CD4-positive, CD25-positive, alpha-beta regulatory T cell (primary cell): ENCODE data around the gene PCDHA7. TPM values are rescaled to one million over a fixed set of nuclear protein-coding genes. Genes with fewer than 3 reads are reported as not detected.
A peak's percentile ranks its signal among the peaks of the same experiment; 100 is the strongest.
"Not testable (repeated sequence)": the region's sequence is repeated elsewhere in the genome, so short reads cannot be mapped to it uniquely, and the experiment has no call there.

ENCODE experiments used
- ATAC-seq, 2 donors: fragments of 150-1000 bp; cut with Tn5 transposase; one replicate each; pipeline ENCODE4 v1.10.0; 2021; ENCODE audit warnings: low read depth in 2 of 2, moderate number of reproducible peaks in 2 of 2, moderate library complexity in 1 of 2
- DNase-seq, 3 donors: peaks; one replicate each; pipeline versions ENCODE4 v3.0.0 to v3.0.0-alpha.2; 2012 to 2022; ENCODE audit warnings: mixed read lengths in 1 of 3
- H3K27ac ChIP-seq: one replicate; pipeline ENCODE4 v1.7.0; 2013; ENCODE audit warnings: mild to moderate bottlenecking, low read length; ENCODE audit not compliant: insufficient read depth, poor library complexity, severe bottlenecking
- H3K27me3 ChIP-seq: one replicate; pipeline ENCODE4 v1.7.0; 2013; ENCODE audit warnings: low read length; ENCODE audit not compliant: control insufficient read depth, insufficient read depth
- H3K36me3 ChIP-seq: one replicate; pipeline ENCODE4 v1.7.0; 2013; ENCODE audit warnings: mild to moderate bottlenecking, low read length, moderate library complexity; ENCODE audit not compliant: control insufficient read depth, insufficient read depth
- H3K4me1 ChIP-seq: 2 replicates; pipeline ENCODE4 v1.7.0; 2013; ENCODE audit warnings: mild to moderate bottlenecking, low read length; ENCODE audit not compliant: insufficient read depth, control insufficient read depth, poor library complexity, severe bottlenecking
- H3K4me3 ChIP-seq: one replicate; pipeline ENCODE4 v1.7.0; 2013; ENCODE audit warnings: low read depth, mild to moderate bottlenecking, low read length, moderate library complexity
- H3K9me3 ChIP-seq, 2 experiments: 1 replicate in 1 of 2; 2 replicates in 1 of 2; pipeline ENCODE4 v1.7.0; 2013; ENCODE audit warnings: low read length in 2 of 2, mild to moderate bottlenecking in 1 of 2, moderate library complexity in 1 of 2; ENCODE audit not compliant: control insufficient read depth in 2 of 2
- H3K27ac Mint-ChIP-seq, 3 donors: one replicate each; pipeline ENCODE4 v1.8.0; 2020 to 2022; ENCODE audit warnings: mild to moderate bottlenecking in 3 of 3, mixed read lengths in 3 of 3, moderate library complexity in 2 of 3
- H3K27me3 Mint-ChIP-seq: one replicate; pipeline ENCODE4 v1.8.0; 2022; ENCODE audit warnings: mild to moderate bottlenecking, mixed read lengths
- H3K36me3 Mint-ChIP-seq: one replicate; pipeline ENCODE4 v1.8.0; 2020; ENCODE audit warnings: mixed read lengths
- H3K4me1 Mint-ChIP-seq, 4 donors: one replicate each; pipeline ENCODE4 v1.8.0; 2020 to 2022; ENCODE audit warnings: mixed read lengths in 4 of 4, mild to moderate bottlenecking in 1 of 4
- H3K4me3 Mint-ChIP-seq, 4 donors: one replicate each; pipeline ENCODE4 v1.8.0; 2020 to 2022; ENCODE audit warnings: mild to moderate bottlenecking in 4 of 4, mixed read lengths in 4 of 4, moderate library complexity in 3 of 4
- H3K9me3 Mint-ChIP-seq, 7 donors: one replicate each; pipeline ENCODE4 v1.8.0; 2020 to 2022; ENCODE audit warnings: mixed read lengths in 7 of 7, mild to moderate bottlenecking in 3 of 7, moderate library complexity in 2 of 7
- polyA plus RNA-seq, 4 donors: library from polyadenylated mRNA; unstranded; fragments of 300-500 nt; fragmentation: Illumina TruSeq; gene quantifications; one replicate each; pipeline ENCODE4 v1.2.3, GENCODE V29; 2021
- total RNA-seq: library from RNA; stranded (reverse); gene quantifications from one replicate; pipeline ENCODE4 v1.2.3, GENCODE V29; 2022

The PCDHA7 gene
- total and polyA plus RNA-seq, 5 donors from 2014 or later: not detected

GRCh38 chr5:140795259-140795641, 38.8 kb upstream of the PCDHA7 start:
- H3K36me3 Mint-ChIP-seq: no peaks in the 10 kb centered on the region
- no peaks in the 10 kb centered on the region for H3K4me1 ChIP-seq
- peaks cover 2% of the 10 kb centered on the region for H3K27me3 ChIP-seq
- H3K4me3 Mint-ChIP-seq: no peak overlapping the region
- peaks cover 34 to 45% of the 10 kb centered on the region in 2 experiments for H3K9me3 ChIP-seq
- H3K27ac ChIP-seq: no peak overlapping the region
- H3K27me3 Mint-ChIP-seq: peaks cover 4% of the 10 kb centered on the region
- no peak overlapping the region for H3K27ac Mint-ChIP-seq
- H3K4me1 Mint-ChIP-seq: no peaks in the 10 kb centered on the region
- H3K4me3 ChIP-seq: no peak overlapping the region
- H3K36me3 ChIP-seq: no peaks in the 10 kb centered on the region
- peaks cover 2 to 52% (median 11%) of the 10 kb centered on the region in 7 donors for H3K9me3 Mint-ChIP-seq
- DNase-seq (no peak), ATAC-seq (no peak)

- H3K4me3 ChIP-seq, H3K36me3 Mint-ChIP-seq, DNase-seq, ATAC-seq, H3K27ac Mint-ChIP-seq, H3K4me1 ChIP-seq, H3K4me1 Mint-ChIP-seq, H3K27me3 Mint-ChIP-seq, H3K36me3 ChIP-seq, H3K4me3 Mint-ChIP-seq, H3K27me3 ChIP-seq, H3K27ac ChIP-seq: not testable (repeated sequence)
- H3K9me3 Mint-ChIP-seq: peaks cover under 1 to 49% (median 12%) of the 10 kb centered on the region in 7 donors
- peaks cover 33 to 53% of the 10 kb centered on the region in 2 experiments for H3K9me3 ChIP-seq
Observed at GRCh38 chr5:140796072-140796717, 37.9 kb upstream of the PCDHA7 start.

GRCh38 chr5:140796718-140797095, 37.4 kb upstream of the PCDHA7 start:
- H3K4me3 Mint-ChIP-seq: no peak overlapping the region
- H3K27me3 Mint-ChIP-seq: peaks cover 4% of the 10 kb centered on the region
- H3K9me3 Mint-ChIP-seq: peaks cover 0 to 46% (median 10%) of the 10 kb centered on the region in 7 donors
- H3K27ac Mint-ChIP-seq: no peak overlapping the region
- no peaks in the 10 kb centered on the region for H3K4me1 Mint-ChIP-seq
- H3K4me3 ChIP-seq: no peak overlapping the region
- H3K27ac ChIP-seq: no peak overlapping the region
- no peaks in the 10 kb centered on the region for H3K36me3 Mint-ChIP-seq
- DNase-seq (no peak), ATAC-seq (no peak)
- no peaks in the 10 kb centered on the region for H3K4me1 ChIP-seq
- peaks cover 31 to 54% of the 10 kb centered on the region in 2 experiments for H3K9me3 ChIP-seq
- H3K36me3 ChIP-seq: no peaks in the 10 kb centered on the region
- peaks cover 2% of the 10 kb centered on the region for H3K27me3 ChIP-seq

- no peaks in the 10 kb centered on the region for H3K4me1 Mint-ChIP-seq
- H3K4me3 Mint-ChIP-seq: no peak within 1 kb of the TSS
- no peak for ATAC-seq
- H3K4me3 ChIP-seq: no peak within 1 kb of the TSS
- DNase-seq: peak in 1 of 3 donors; percentile 6
- H3K36me3 ChIP-seq: no peaks in the 10 kb centered on the region
- no peaks in the 10 kb centered on the region for H3K36me3 Mint-ChIP-seq
- peaks cover 6 to 32% of the 10 kb centered on the region in 2 experiments for H3K9me3 ChIP-seq
- H3K27me3 ChIP-seq: no peaks in the 10 kb centered on the region
- no peaks in the 10 kb centered on the region for H3K4me1 ChIP-seq
- H3K27ac ChIP-seq: no peak within 1 kb of the TSS
- H3K9me3 Mint-ChIP-seq: peaks cover 0 to 39% (median 10%) of the 10 kb centered on the region in 7 donors
- peaks cover 5% of the 10 kb centered on the region for H3K27me3 Mint-ChIP-seq
- no peak within 1 kb of the TSS for H3K27ac Mint-ChIP-seq
Observed at GRCh38 chr5:140800816-140801493, 33.1 kb upstream of the PCDHA7 start, which contains the start of gene PCDHA3. Gene PCDHA3 (plus strand): TSS chr5:140801057.

GRCh38 chr5:140801494-140801841, 32.6 kb upstream of the PCDHA7 start:
- H3K36me3 ChIP-seq: no peaks in the 10 kb centered on the region
- no peaks in the 10 kb centered on the region for H3K36me3 Mint-ChIP-seq
- no peaks in the 10 kb centered on the region for H3K4me1 Mint-ChIP-seq
- no peaks in the 10 kb centered on the region for H3K4me1 ChIP-seq
- peaks cover 8 to 35% of the 10 kb centered on the region in 2 experiments for H3K9me3 ChIP-seq
- H3K27me3 ChIP-seq: no peaks in the 10 kb centered on the region
- ATAC-seq (no peak), DNase-seq (no peak)
- H3K27ac ChIP-seq: no peak overlapping the region
- H3K27me3 Mint-ChIP-seq: peaks cover 8% of the 10 kb centered on the region
- no peak overlapping the region for H3K27ac Mint-ChIP-seq
- H3K4me3 ChIP-seq: no peak overlapping the region
- peaks cover 0 to 40% (median 11%) of the 10 kb centered on the region in 7 donors for H3K9me3 Mint-ChIP-seq
- no peak overlapping the region for H3K4me3 Mint-ChIP-seq

GRCh38 chr5:140802381-140802780, 31.7 kb upstream of the PCDHA7 start:
- H3K9me3 Mint-ChIP-seq: peaks cover 0 to 44% (median 11%) of the 10 kb centered on the region in 7 donors
- H3K4me1 Mint-ChIP-seq, H3K27ac ChIP-seq, H3K27me3 ChIP-seq, ATAC-seq, H3K4me3 Mint-ChIP-seq, DNase-seq, H3K36me3 Mint-ChIP-seq, H3K4me3 ChIP-seq, H3K36me3 ChIP-seq, H3K27ac Mint-ChIP-seq, H3K4me1 ChIP-seq: not testable (repeated sequence)
- H3K27me3 Mint-ChIP-seq: peaks cover 12% of the 10 kb centered on the region
- H3K9me3 ChIP-seq: peaks cover 9 to 38% of the 10 kb centered on the region in 2 experiments

GRCh38 chr5:140802781-140803271, 31.2 kb upstream of the PCDHA7 start:
- Histone ChIP-seq H3K27ac (no peak overlapping the region), H3K27me3 (peaks cover 3% of the 10 kb centered on the region), H3K4me3 (no peak overlapping the region), H3K9me3 (peaks cover 11 to 43% of the 10 kb centered on the region in 2 experiments), H3K36me3 (no peaks in the 10 kb centered on the region), H3K4me1 (no peaks in the 10 kb centered on the region)
- H3K27me3 Mint-ChIP-seq: peaks cover 12% of the 10 kb centered on the region
- no peak for ATAC-seq
- no peaks in the 10 kb centered on the region for H3K36me3 Mint-ChIP-seq
- DNase-seq: no peak
- H3K27ac Mint-ChIP-seq: no peak overlapping the region
- H3K4me1 Mint-ChIP-seq: no peaks in the 10 kb centered on the region
- no peak overlapping the region for H3K4me3 Mint-ChIP-seq
- peaks cover 0 to 48% (median 11%) of the 10 kb centered on the region in 7 donors for H3K9me3 Mint-ChIP-seq
